Tibial nerve (tissue), 4 donors: ENCODE measurements around the gene PDK1.

ENCODE experiments used
- EP300 ChIP-seq, 2 donors: sonication (generic); formaldehyde crosslinking; IDR thresholded peaks; one replicate each; pipeline ENCODE4 v1.6.1; 2017; ENCODE audit warnings: antibody characterized with exemption in 2 of 2, mild to moderate bottlenecking in 1 of 2
- TF ChIP-seq, protein P1 (sequence below), 5 experiments: fragments of 200-600 bp in 3 of 5; fragments of 450-650 bp in 2 of 5; sonication (generic) in 3 of 5; IDR thresholded peaks; one replicate each; pipeline ENCODE4 v1.5.1; 2016 to 2019; ENCODE audit warnings: antibody characterized with exemption in 5 of 5, mild to moderate bottlenecking in 3 of 5, moderate library complexity in 2 of 5

GRCh38 chr2:172539767-172540166, 16.1 kb upstream of the PDK1 start:
- TF ChIP-seq, protein P1, sequence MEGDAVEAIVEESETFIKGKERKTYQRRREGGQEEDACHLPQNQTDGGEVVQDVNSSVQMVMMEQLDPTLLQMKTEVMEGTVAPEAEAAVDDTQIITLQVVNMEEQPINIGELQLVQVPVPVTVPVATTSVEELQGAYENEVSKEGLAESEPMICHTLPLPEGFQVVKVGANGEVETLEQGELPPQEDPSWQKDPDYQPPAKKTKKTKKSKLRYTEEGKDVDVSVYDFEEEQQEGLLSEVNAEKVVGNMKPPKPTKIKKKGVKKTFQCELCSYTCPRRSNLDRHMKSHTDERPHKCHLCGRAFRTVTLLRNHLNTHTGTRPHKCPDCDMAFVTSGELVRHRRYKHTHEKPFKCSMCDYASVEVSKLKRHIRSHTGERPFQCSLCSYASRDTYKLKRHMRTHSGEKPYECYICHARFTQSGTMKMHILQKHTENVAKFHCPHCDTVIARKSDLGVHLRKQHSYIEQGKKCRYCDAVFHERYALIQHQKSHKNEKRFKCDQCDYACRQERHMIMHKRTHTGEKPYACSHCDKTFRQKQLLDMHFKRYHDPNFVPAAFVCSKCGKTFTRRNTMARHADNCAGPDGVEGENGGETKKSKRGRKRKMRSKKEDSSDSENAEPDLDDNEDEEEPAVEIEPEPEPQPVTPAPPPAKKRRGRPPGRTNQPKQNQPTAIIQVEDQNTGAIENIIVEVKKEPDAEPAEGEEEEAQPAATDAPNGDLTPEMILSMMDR (IDR thresholded peaks at IDR 0.05) = no peak
- no peak for TF ChIP-seq EP300 (IDR thresholded peaks at IDR 0.05)
